Neuronal stem cell (in vitro differentiated cells): ENCODE measurements around the gene FOXRED1.

ENCODE experiments used
- DNase-seq: peaks from one replicate; pipeline ENCODE4 v3.0.0-alpha.2; 2013; ENCODE audit warnings: low spot score
- H2AFZ ChIP-seq: one replicate; pipeline ENCODE4 v1.6.1; 2013; ENCODE audit warnings: mild to moderate bottlenecking, low read length, inconsistent platforms
- H2AK5ac ChIP-seq: 2 replicates; pipeline ENCODE4 v1.6.1; 2013; ENCODE audit warnings: low read depth, mild to moderate bottlenecking, inconsistent platforms, low read length, moderate library complexity, mixed read lengths
- H2BK120ac ChIP-seq: 2 replicates; pipeline ENCODE4 v1.6.1; 2013; ENCODE audit warnings: low read depth, mild to moderate bottlenecking, inconsistent platforms, low read length, moderate library complexity, mixed read lengths
- H2BK12ac ChIP-seq: one replicate; pipeline ENCODE4 v1.6.1; 2013; ENCODE audit warnings: low read length, inconsistent platforms
- H2BK15ac ChIP-seq: 2 replicates; pipeline ENCODE4 v1.6.1; 2013; ENCODE audit warnings: mild to moderate bottlenecking, low read length, inconsistent platforms, mixed read lengths
- H2BK5ac ChIP-seq: one replicate; pipeline ENCODE4 v1.6.1; 2013; ENCODE audit warnings: inconsistent platforms, mild to moderate bottlenecking, low read length, moderate library complexity
- H3K14ac ChIP-seq: one replicate; pipeline ENCODE4 v1.6.1; 2013; ENCODE audit warnings: low read length, inconsistent platforms
- H3K18ac ChIP-seq: 2 replicates; pipeline ENCODE4 v1.6.1; 2013; ENCODE audit warnings: low read length, inconsistent platforms
- H3K23ac ChIP-seq: 2 replicates; pipeline ENCODE4 v1.6.1; 2013; ENCODE audit warnings: low read depth, mild to moderate bottlenecking, mixed read lengths, low read length, inconsistent platforms; ENCODE audit not compliant: poor library complexity
- H3K27ac ChIP-seq: replicated peaks from 3 replicates; pipeline ENCODE4 v1.5.1; 2013; ENCODE audit warnings: low read length, inconsistent platforms
- H3K27me3 ChIP-seq, 3 experiments: 2 replicates each; pipeline ENCODE4 v1.6.1; 2013; ENCODE audit warnings: low read length in 3 of 3, mild to moderate bottlenecking in 2 of 3, inconsistent platforms in 1 of 3, low read depth in 1 of 3, mixed read lengths in 1 of 3, moderate library complexity in 1 of 3; ENCODE audit not compliant: control insufficient read depth in 3 of 3, insufficient read depth in 3 of 3
- H3K36me3 ChIP-seq, 2 donors: replicated peaks in 1 of 2; 2 replicates each; pipeline ENCODE4 v1.6.1; 2013; ENCODE audit warnings: low read length in 2 of 2; ENCODE audit not compliant: control insufficient read depth in 2 of 2, insufficient read depth in 2 of 2
- H3K4ac ChIP-seq: 2 replicates; pipeline ENCODE4 v1.6.1; 2013; ENCODE audit warnings: inconsistent platforms, mild to moderate bottlenecking, low read length, moderate library complexity
- H3K4me1 ChIP-seq, 2 donors: 1 replicate in 1 of 2; 2 replicates in 1 of 2; pipeline ENCODE4 v1.6.1; 2013; ENCODE audit warnings: low read length in 2 of 2, low read depth in 1 of 2; ENCODE audit not compliant: control insufficient read depth in 2 of 2, insufficient read depth in 1 of 2
- H3K4me2 ChIP-seq: one replicate; pipeline ENCODE4 v1.6.1; 2013; ENCODE audit warnings: mild to moderate bottlenecking, low read length, inconsistent platforms; ENCODE audit not compliant: insufficient read depth, poor library complexity, severe bottlenecking
- H3K4me3 ChIP-seq, 2 donors: 2 replicates each; pipeline ENCODE4 v1.5.1; 2013; ENCODE audit warnings: low read length in 2 of 2, mild to moderate bottlenecking in 2 of 2, inconsistent platforms in 1 of 2, moderate library complexity in 1 of 2
- H3K79me1 ChIP-seq: one replicate; pipeline ENCODE4 v1.6.1; 2013; ENCODE audit warnings: low read depth, mild to moderate bottlenecking, inconsistent platforms, low read length, moderate library complexity
- H3K9ac ChIP-seq: one replicate; pipeline ENCODE4 v1.6.1; 2013; ENCODE audit warnings: mild to moderate bottlenecking, low read depth, low read length, inconsistent platforms; ENCODE audit not compliant: poor library complexity
- H3K9me3 ChIP-seq, 2 donors: replicated peaks in 1 of 2; 2 replicates each; pipeline versions ENCODE3 to v1.6.1; 2013; ENCODE audit warnings: low read length in 2 of 2, mild to moderate bottlenecking in 2 of 2, inconsistent platforms in 1 of 2, low read depth in 1 of 2, mixed read lengths in 1 of 2, moderate library complexity in 1 of 2; ENCODE audit not compliant: control insufficient read depth in 2 of 2, insufficient read depth in 1 of 2
- H4K8ac ChIP-seq: one replicate; pipeline ENCODE4 v1.6.1; 2013; ENCODE audit warnings: low read depth, mild to moderate bottlenecking, inconsistent platforms, low read length, moderate library complexity
- H4K91ac ChIP-seq: one replicate; pipeline ENCODE4 v1.6.1; 2013; ENCODE audit warnings: low read length, low read depth, mild to moderate bottlenecking, inconsistent platforms; ENCODE audit not compliant: poor library complexity
- WGBS, 2 donors: extraction: QIAGEN DNeasy Blood & Tissue Kit; methylation state at CpG; one replicate each; pipeline ENCODE4 v1.1.7; 2013; ENCODE audit warnings: missing lambda C conversion rate in 2 of 2, mixed read lengths in 1 of 2; ENCODE audit not compliant: insufficient read length in 2 of 2, insufficient replicate concordance in 1 of 2; ENCODE audit errors: extremely low coverage in 2 of 2; 5-methylcytosine and 5-hydroxymethylcytosine counted together

FOXRED1 gene

DNA sequence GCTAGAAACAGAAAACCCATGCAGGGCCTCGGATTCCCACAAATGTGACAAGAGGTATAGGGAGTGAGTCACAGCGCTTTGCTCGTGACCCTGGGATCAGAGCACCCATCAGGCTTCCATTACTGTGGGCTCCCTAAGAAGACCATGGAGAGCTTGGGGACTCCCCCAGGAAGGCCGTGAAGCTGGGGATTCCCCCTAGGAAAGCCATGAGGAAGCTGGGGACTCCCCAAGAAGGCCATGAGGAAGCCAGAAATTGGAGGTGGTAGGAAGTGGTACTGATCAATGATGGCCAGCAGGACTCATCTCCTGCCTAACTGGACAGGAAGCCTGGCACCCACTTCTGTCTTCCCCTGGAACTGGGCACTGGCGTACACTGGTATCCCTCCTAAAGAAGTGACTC lies 24.8 kb downstream of the FOXRED1 start:
- H2BK5ac ChIP-seq: no peak overlapping the region
- H2BK12ac ChIP-seq: no peak overlapping the region
- no peak overlapping the region for H3K23ac ChIP-seq
- H3K18ac ChIP-seq: no peak overlapping the region
- peaks cover 2% of the 10 kb centered on the region for H3K79me1 ChIP-seq
- peak overlapping the region in 1 of 2 donors; percentile 45 for H3K4me3 ChIP-seq
- H2AFZ ChIP-seq: no peak overlapping the region
- H3K9ac ChIP-seq: no peak overlapping the region
- no peak overlapping the region for H3K4ac ChIP-seq
- no peak overlapping the region for H2AK5ac ChIP-seq
- H3K27ac ChIP-seq: no peak overlapping the region
- no peak overlapping the region for H2BK15ac ChIP-seq
- no peak overlapping the region for H3K14ac ChIP-seq
- H3K9me3 ChIP-seq: peaks cover 0 to 3% of the 10 kb centered on the region in 2 donors
- no peaks in the 10 kb centered on the region for H3K27me3 ChIP-seq
- H3K4me1 ChIP-seq: no peaks in the 10 kb centered on the region
- no peak overlapping the region for H3K4me2 ChIP-seq
- no peak for DNase-seq
- H2BK120ac ChIP-seq: no peak overlapping the region
- no CpG with 5 or more reads among the region's 5 CpGs for WGBS, 2 donors
- peaks cover 17 to 77% of the 10 kb centered on the region in 2 donors for H3K36me3 ChIP-seq
- no peak overlapping the region for H4K91ac ChIP-seq
- H4K8ac ChIP-seq: no peak overlapping the region

GRCh38 chr11:126297004-126297403 lies 28.1 kb downstream of the FOXRED1 start:
- Histone ChIP-seq H2BK120ac (no peak overlapping the region), H3K4me2 (no peak overlapping the region), H2AK5ac (no peak overlapping the region), H3K36me3 (peaks cover 13 to 71% of the 10 kb centered on the region in 2 donors), H2BK15ac (no peak overlapping the region), H3K4me1 (no peaks in the 10 kb centered on the region), H3K4me3 (no peak overlapping the region), H4K91ac (no peak overlapping the region), H2BK5ac (no peak overlapping the region), H3K79me1 (peaks cover 2% of the 10 kb centered on the region), H4K8ac (no peak overlapping the region), H3K27ac (no peak overlapping the region), H3K18ac (no peak overlapping the region), H2AFZ (no peak overlapping the region), H3K9me3 (no peaks in the 10 kb centered on the region), H2BK12ac (no peak overlapping the region), H3K23ac (no peak overlapping the region), H3K14ac (no peak overlapping the region), H3K4ac (no peak overlapping the region), H3K27me3 (no peaks in the 10 kb centered on the region), H3K9ac (no peak overlapping the region)
- WGBS, 2 donors: no CpG with 5 or more reads among the region's 2 CpGs
- DNase-seq: no peak

- no peak within 1 kb of the TSS for H3K14ac ChIP-seq
- no peaks in the 10 kb centered on the region for H3K79me1 ChIP-seq
- H2BK5ac ChIP-seq: peak within 1 kb of the TSS; percentile 61
- H3K18ac ChIP-seq: peak within 1 kb of the TSS; percentile 99
- peak within 1 kb of the TSS; percentile 81 for H3K27ac ChIP-seq
- WGBS, 2 donors: no CpG with 5 or more reads among the region's 61 CpGs
- peak within 1 kb of the TSS; percentile 96 for H3K23ac ChIP-seq
- DNase-seq: peak; percentile 86
- no peak within 1 kb of the TSS for H2BK120ac ChIP-seq
- peaks cover 4 to 10% of the 10 kb centered on the region in 2 donors for H3K4me1 ChIP-seq
- H3K4me2 ChIP-seq: peak within 1 kb of the TSS; percentile 61
- peak within 1 kb of the TSS; percentile 92 for H3K9ac ChIP-seq
- no peak within 1 kb of the TSS for H2BK12ac ChIP-seq
- H4K8ac ChIP-seq: peak within 1 kb of the TSS; percentile 100
- H3K9me3 ChIP-seq: no peaks in the 10 kb centered on the region
- H3K27me3 ChIP-seq: no peaks in the 10 kb centered on the region
- peak within 1 kb of the TSS; percentile 97 for H2AFZ ChIP-seq
- peak within 1 kb of the TSS; percentile 87 to 89 for H3K4me3 ChIP-seq
- H2BK15ac ChIP-seq: no peak within 1 kb of the TSS
- H4K91ac ChIP-seq: no peak within 1 kb of the TSS
- no peak within 1 kb of the TSS for H3K4ac ChIP-seq
- no peak within 1 kb of the TSS for H2AK5ac ChIP-seq
- peaks cover 4 to 31% of the 10 kb centered on the region in 2 donors for H3K36me3 ChIP-seq
Measured at GRCh38 chr11:126303623-126304456, 34.9 kb downstream of the FOXRED1 start, which contains the start of gene DCPS. Gene DCPS (plus strand): TSS chr11:126304060. CDS start chr11:126304081, 21 bp downstream.

DNA sequence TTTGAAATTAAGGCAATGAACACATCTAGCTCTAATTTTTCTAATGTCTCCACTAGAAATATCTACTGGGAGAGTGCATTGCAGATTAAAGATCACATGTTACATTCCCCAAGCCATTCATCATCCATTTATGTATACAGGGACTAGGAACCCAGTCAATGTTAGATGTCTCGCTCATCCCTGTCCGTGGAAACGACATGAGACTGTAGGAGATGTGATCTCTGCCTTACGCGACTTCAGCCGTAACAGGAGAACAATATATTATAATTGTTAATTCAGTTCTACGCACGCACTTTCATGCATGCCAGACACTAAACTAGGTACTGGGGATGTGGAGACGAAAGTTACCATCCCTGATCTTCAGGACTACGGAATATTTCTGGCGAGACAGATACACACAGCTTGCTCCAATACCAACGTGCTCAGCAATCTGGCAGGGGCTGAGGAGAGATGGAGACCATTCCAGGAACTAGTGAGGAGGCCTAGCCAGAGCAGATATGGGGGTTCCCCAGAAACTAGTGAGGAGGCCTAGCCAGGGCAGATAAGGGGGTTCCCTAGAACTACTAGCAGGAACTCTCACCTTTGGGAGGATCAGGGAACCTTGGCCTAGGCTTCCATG lies 35.6 kb downstream of the FOXRED1 start:
- Histone ChIP-seq H2BK12ac (no peak overlapping the region), H3K9ac (no peak overlapping the region), H3K14ac (no peak overlapping the region), H3K4me2 (peak overlapping the region; percentile 61), H3K36me3 (peaks cover 4 to 28% of the 10 kb centered on the region in 2 donors), H2AK5ac (no peak overlapping the region), H3K27me3 (no peaks in the 10 kb centered on the region), H3K4me3 (peak overlapping the region; percentile 87 to 89), H3K79me1 (no peaks in the 10 kb centered on the region), H3K4me1 (peaks cover 4 to 10% of the 10 kb centered on the region in 2 donors), H4K91ac (no peak overlapping the region), H3K4ac (no peak overlapping the region), H3K9me3 (no peaks in the 10 kb centered on the region), H2BK120ac (no peak overlapping the region), H2AFZ (peak overlapping the region; percentile 97), H3K27ac (no peak overlapping the region), H3K18ac (no peak overlapping the region), H3K23ac (no peak overlapping the region), H4K8ac (no peak overlapping the region), H2BK15ac (no peak overlapping the region), H2BK5ac (no peak overlapping the region)
- no CpG with 5 or more reads among the region's 12 CpGs for WGBS, 2 donors
- no peak for DNase-seq
